ENCODE data around the gene FAM200B.

The FAM200B gene

DNA sequence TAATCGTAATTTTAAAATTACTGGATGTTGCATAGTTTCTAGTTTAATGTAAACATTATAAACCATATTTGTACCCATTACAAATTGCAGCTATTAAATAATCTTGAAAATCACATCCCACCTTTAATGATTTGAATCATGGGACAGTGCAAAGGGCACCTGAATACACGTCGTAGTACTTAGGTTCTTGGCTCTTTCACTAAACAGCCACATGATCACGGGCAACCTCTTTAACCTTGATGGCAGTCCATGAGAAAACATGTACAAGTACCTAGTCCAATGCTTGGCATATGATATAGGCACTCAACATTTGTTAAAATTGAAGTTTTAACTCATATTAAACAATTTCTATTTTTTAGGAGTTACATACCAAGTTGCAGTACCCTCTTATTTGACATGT lies 14.6 kb upstream of the FAM200B start:
- FAIRE-seq (no peak), DNase-seq (ENCODE audit: low spot score) (no peak)

DNA sequence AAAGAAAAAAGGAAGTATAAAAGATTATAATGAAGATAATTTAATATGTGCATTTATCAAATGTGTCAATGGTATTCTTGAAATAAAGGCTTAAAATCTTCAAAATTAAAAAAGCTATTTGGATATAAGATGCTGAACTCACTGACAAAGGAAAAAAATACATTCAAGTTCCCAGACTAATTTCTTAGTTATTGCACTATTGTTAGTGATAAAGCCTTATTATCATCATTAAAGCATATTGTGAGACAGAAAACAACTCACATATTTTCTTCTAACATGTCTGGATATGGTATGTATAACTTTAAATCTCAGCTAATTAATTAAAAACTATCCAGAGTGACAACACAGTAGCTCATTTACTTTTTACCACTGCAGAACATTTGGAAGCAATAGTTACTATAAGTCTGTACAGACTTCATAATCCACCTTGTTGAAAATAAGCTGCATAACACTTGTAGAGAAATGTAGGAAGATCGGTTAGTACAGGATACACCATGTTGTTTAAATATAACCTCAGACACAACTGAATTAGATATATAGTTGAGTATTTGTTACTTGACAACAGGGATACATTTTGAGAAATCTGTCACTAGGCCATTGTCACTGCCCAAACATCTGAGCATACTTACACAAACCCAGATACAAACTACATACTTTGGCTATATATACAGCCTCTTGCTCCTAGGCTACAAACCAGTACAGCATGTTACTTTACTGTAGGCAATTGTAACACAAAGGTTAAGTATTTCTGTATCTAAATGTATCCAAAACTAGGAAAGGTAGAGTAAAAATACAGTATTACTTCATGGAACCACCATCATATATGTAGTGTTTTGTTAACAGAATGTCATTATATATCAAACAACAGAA lies 12.8 kb upstream of the FAM200B start:
- no peak for DNase-seq (ENCODE audit: low spot score)
- no peak for FAIRE-seq

DNA sequence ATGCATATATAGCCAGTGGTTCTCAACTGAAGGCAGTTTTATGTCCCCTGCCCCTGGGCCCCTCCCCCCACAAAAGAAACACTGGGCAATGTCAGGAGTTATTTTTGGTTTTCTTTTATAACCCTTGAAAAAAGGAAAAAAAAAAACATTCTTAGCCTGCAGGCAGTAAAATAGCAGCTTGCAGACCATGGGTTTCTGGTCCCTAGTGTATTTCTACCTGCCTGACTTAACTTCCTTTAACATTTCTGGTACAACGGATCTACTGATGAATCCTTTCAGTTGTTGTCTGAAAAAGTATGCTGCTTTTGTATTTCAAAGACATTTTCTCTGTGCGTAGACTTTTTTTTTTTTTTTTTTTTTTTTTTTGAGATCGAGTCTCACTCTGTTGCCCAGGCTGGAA lies 11.1 kb upstream of the FAM200B start:
- no peak for FAIRE-seq

DNA sequence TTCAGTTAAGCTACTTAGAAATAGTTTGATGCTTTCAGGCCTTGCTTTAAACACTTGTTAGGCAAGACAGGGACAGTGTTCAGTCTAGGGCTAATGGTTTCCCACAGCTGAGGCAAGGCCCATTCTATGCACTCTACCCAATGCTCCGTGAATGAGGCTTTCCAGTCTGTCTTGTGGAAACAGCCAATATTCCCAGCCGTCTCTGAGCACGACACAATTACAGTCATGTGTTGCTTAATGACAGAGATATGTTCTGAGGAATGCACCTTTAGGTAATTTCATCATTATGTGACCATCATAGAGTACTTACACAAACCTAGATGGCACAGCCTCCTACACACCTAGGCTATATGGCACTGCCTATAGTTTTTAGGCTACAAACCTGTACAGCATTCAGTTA lies 9.5 kb upstream of the FAM200B start:
- FAIRE-seq (no peak), DNase-seq (ENCODE audit: low spot score) (no peak)

More for the DNA sequence above, 11.1 kb upstream of the FAM200B start:
- DNase-seq (ENCODE audit: low spot score) = no peak

DNA sequence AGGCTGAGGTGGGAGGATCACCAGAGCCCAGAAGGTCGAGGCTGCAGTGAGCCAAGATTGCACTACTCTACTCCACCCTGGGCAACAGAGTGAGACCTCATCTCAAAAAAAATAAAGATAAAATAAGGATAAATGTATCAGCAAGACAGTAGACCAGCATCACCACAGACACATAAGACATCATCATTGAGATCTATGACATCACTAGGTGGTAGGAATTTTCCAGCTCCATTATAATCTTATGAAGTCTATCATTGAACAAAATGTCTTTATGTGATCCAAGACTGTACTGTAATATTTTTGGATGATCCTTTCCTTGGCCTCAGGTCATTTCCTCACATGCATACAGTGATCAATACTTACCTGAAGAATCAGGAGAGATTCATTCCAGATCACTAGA lies 8.3 kb upstream of the FAM200B start:
- no peak for FAIRE-seq
- DNase-seq (ENCODE audit: low spot score) = no peak

DNA sequence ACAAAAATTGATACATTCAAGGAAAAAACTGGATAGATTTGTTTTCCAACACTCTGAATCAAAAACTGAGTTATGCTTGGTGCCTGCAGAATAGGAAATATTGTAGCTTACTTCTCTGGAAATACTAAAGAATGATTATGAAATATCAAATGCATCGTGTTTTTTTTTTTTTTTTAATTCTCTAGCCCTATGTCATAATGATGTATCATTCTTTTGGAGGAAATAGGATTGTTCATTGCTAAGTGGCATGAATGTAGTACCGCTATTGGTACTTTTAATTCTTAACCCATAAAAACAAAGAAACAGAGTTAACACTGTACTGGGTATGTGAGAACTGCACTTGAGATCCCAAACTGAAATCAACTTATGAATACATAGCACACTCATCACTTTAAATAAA lies 7.6 kb upstream of the FAM200B start:
- DNase-seq (ENCODE audit: low spot score) = no peak
- no peak for FAIRE-seq

GRCh38 chr4:15674926-15675325 lies 6.7 kb upstream of the FAM200B start:
- no peak for DNase-seq (ENCODE audit: low spot score)
- FAIRE-seq = peak; percentile 83

DNA sequence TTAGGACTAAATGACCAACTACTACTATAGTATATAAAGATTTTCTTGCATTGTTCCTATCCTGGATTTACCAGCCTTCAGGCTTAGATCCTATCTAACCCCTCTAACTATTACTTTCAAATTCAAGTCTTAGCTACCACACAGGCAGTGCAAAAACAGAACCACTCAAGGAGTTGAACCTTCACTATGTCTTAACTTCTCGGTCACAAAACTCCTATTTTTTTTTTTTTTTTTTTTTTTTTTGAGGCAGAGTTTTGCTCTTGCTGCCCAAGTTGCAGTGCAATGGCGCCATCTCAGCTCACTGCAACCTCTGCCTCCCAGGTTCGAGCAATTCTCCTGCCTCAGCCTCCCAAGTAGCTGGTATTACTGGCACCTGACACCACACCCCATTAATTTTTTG lies 6.3 kb upstream of the FAM200B start:
- FAIRE-seq (no peak), DNase-seq (ENCODE audit: low spot score) (no peak)

- DNase-seq (ENCODE audit: low spot score) (no peak), FAIRE-seq (no peak)
Observed at GRCh38 chr4:15676039-15676438, 5.6 kb upstream of the FAM200B start.

DNA sequence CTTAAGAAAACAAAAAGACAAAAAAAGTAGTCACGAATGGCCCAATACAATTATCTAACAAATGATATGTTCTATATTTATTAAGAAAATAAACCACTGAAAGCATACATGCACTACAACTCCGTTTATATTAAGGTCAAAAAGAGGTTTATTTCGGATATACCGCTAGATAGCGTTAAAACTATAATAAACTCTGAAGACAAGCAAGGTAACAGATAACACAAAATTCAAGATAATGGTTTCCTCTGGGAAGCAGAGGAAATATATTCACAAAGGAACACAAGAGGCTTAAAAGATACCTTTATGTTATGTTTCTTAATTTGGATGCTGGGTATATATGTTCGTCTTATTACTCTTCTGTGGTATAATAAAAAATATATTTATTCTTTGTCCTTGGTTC lies 4.7 kb upstream of the FAM200B start:
- no peak for DNase-seq (ENCODE audit: low spot score)
- FAIRE-seq = no peak

DNA sequence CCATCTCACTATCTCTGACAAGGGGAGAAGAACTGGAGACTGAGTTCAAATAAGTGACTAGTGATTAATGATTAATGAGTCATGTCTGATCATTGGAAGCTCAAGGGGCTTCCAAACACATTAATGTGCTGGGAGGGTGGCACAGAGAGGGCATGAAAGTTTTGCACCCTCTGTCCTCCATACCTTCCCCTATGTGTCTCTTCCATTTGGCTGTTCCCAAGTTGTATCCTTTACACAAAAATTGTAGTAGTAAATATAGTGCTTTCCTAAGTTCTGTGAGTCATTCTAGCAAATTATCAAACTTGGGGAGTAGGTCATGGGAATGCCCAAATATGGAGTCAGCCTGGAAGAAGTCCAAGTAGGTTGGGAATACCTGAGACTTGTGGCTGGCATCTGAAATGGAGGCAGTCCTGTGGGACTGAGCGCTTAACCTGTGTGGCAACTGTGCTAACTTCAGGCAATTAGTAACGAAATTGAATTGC lies 4.1 kb upstream of the FAM200B start:
- peak; percentile 93 for FAIRE-seq

GRCh38 chr4:15681067-15681371 lies 608 bp upstream of the FAM200B start:
- DNase-seq (ENCODE audit: low spot score) = no peak
- FAIRE-seq = no peak

More for the DNA sequence above, 4.1 kb upstream of the FAM200B start:
- peak; percentile 89 for DNase-seq (ENCODE audit: low spot score)

GRCh38 chr4:15682242-15683142 lies 865 bp downstream of the FAM200B start:
- FAIRE-seq = peak; percentile 7

GRCh38 chr4:15683143-15683495 lies 1.5 kb downstream of the FAM200B start:
- FAIRE-seq (no peak), DNase-seq (ENCODE audit: low spot score) (no peak)

More at GRCh38 chr4:15682242-15683142, 865 bp downstream of the FAM200B start:
- peak; percentile 26 for DNase-seq (ENCODE audit: low spot score)

DNA sequence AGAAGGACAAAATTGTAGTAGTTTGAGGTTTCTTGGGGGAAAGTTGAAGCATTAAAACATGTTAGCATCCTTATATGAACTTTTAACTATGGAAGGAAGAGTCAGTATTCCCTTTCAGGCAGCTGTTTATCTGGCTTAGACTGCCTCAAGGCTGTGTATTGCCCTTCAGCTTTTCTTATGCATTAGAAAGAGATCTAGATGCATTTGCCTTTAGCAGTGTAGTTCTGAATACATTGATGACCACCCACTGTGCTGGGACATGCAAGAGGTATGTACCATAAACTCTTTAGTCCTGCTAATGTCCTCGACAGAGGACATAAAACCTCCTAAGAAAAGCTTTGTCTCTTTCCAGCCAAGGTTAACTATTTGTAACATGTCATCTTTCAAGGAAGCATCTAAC lies 2.9 kb downstream of the FAM200B start:
- no peak for FAIRE-seq
- no peak for DNase-seq (ENCODE audit: low spot score)

DNA sequence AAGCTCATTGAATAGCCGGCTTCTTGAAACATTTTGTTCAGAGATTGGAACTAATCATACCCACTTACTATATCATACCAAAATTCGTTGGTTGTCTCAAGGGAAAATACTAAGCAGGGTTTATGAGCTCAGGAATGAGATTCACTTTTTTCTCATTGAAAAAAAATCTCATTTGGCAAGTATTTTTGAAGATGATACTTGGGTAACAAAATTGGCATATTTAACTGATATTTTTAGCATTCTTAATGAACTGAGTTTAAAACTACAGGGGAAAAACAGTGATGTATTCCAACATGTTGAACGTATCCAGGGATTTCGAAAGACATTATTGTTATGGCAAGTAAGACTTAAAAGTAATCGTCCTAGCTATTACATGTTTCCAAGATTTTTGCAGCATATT lies 6.4 kb downstream of the FAM200B start:
- DNase-seq (ENCODE audit: low spot score) (no peak), FAIRE-seq (no peak)

GRCh38 chr4:15689540-15689939 lies 7.9 kb downstream of the FAM200B start:
- FAIRE-seq (no peak), DNase-seq (ENCODE audit: low spot score) (no peak)

DNA sequence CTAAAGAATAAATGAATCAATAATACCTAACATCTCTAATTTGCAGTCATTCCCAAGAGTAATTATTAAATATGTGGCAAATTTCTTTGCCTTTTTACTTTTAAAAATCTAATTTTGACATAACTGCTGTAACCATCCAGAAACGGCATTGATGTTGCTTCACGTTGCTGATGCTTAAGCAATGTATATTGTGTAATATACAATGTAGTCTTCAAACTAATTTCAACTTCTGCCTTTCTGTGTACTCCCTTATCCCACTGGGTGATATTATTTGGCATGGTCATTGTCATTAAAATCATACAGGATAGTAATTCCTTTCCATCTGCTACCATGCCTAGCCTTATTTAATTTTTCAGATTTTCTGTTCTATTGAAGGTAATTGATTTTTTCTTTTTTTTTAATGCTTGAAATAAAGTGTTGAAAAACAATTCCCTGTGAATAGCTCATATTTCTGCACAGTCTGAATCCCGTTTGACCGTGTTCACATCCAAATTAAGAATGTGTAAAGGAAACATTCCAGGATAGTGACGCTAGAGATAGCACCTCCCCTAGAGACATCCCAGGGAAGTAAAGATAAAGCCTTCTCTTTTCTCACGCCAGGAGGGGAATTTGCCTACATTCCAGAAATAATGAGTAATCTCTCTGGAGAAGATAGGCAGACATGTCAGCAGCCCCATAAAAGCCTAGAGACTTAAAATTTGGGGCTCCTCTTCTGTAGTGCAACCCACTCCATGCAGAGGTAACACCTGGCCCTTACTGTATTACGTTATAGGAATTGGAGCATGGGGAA lies 8.6 kb downstream of the FAM200B start:
- DNase-seq (ENCODE audit: low spot score) = peak; percentile 89
- peak; percentile 96 for FAIRE-seq

GRCh38 chr4:15691346-15692135 lies 9.9 kb downstream of the FAM200B start:
- FAIRE-seq = no peak
- DNase-seq (ENCODE audit: low spot score) = peak; percentile 37

DNA sequence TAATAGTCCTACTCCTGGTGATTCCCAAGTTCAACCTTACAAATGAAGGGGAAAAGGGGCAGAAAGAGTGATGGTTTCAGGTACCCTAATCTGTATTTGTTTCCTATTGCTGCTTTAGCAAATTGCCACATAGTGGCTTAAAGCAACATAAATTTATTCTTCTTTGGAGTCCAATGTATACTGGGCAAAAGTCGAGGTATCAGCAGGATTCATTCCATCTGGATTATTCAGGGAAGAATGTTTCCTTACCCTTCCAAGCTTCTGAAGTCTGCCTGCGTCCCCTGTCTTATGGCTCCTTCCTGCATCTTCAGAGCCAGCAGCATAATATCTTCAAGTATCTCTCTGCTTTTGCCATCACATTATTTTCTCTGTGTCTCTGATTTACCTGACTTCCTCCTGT lies 11.0 kb downstream of the FAM200B start:
- FAIRE-seq (no peak), DNase-seq (ENCODE audit: low spot score) (no peak)

DNA sequence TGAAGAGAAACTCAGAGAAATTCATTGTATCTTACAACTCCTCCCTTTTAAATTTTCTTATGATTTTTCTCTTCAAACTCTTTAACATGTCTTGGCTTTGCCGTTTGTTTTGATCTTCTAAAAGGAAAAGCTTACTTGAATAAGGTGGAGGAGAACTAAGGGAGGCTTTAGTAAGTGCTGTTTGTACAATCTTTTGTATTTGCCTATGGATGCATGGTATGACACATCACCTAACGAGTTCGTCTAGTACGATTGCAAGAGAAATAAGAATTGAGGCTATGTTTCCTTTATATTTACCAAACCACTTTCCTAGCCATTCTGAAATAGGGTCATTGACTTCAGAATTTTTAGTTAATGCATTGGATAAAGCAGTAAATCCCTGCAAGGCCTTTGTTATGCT lies 12.8 kb downstream of the FAM200B start:
- DNase-seq (ENCODE audit: low spot score) = no peak

More for the DNA sequence above, 12.8 kb downstream of the FAM200B start:
- FAIRE-seq = peak; percentile 10

Measured in RCC 7860 (cell line).